ENCODE measurements around the gene MRPS10. TPM values are rescaled to one million over a fixed set of nuclear protein-coding genes. Genes with fewer than 3 reads are reported as not detected.

The MRPS10 gene
- total RNA-seq, 2 experiments from 2014 or later, result 17.1 to 18.4 TPM

DNA sequence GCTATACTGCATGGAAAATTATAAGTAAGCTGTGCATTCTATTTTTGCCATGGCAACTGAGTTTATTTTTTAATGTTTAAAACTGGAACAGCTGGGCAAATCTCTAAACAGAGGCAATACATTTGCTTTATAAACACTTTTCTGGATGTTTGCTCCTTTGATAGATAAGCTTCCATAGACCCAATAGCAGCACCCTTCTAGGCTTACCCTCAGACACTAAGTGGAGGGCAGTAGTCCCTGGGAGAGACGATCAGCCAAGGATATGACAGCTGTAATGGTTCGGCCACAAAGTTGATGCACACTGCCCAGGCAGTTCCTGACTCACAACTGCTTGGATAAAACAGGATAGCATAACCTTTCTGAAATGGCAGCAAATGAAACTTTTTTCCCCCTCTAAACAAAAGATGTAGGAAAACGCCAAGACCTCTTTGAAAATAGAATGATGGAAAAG, 8.5 kb upstream of the MRPS10 start:
- no peaks in the 10 kb centered on the region for H3K4me1 Mint-ChIP-seq (ENCODE audit: low read depth)
- H3K27me3 Mint-ChIP-seq, result no peaks in the 10 kb centered on the region
- H3K9me3 Mint-ChIP-seq, result no peaks in the 10 kb centered on the region
- no peak overlapping the region for H3K27ac Mint-ChIP-seq
- intact Hi-C loops (cut with DNase I, micrococcal nuclease), result no loop called here
- Histone ChIP-seq H3K9me3 (ENCODE audit: control insufficient read depth in 1 of 2, insufficient read depth in 1 of 2, low read length in 2 of 2) (no peaks in the 10 kb centered on the region), H3K27ac (ENCODE audit: low read depth in 1 of 2, low read length in 2 of 2) (no peak overlapping the region), H3K36me3 (ENCODE audit: insufficient read depth, low read length) (peaks cover 38% of the 10 kb centered on the region), H3K4me1 (ENCODE audit: insufficient read depth, low read length) (no peaks in the 10 kb centered on the region), H3K4me3 (ENCODE audit: low read length) (no peak overlapping the region), H3K27me3 (ENCODE audit: control insufficient read depth in 1 of 2, insufficient read depth in 2 of 2, low read length in 2 of 2) (no peaks in the 10 kb centered on the region)
- H3K4me3 Mint-ChIP-seq, result no peak overlapping the region
- TF ChIP-seq, protein P1, sequence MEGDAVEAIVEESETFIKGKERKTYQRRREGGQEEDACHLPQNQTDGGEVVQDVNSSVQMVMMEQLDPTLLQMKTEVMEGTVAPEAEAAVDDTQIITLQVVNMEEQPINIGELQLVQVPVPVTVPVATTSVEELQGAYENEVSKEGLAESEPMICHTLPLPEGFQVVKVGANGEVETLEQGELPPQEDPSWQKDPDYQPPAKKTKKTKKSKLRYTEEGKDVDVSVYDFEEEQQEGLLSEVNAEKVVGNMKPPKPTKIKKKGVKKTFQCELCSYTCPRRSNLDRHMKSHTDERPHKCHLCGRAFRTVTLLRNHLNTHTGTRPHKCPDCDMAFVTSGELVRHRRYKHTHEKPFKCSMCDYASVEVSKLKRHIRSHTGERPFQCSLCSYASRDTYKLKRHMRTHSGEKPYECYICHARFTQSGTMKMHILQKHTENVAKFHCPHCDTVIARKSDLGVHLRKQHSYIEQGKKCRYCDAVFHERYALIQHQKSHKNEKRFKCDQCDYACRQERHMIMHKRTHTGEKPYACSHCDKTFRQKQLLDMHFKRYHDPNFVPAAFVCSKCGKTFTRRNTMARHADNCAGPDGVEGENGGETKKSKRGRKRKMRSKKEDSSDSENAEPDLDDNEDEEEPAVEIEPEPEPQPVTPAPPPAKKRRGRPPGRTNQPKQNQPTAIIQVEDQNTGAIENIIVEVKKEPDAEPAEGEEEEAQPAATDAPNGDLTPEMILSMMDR (IDR thresholded peaks at IDR 0.05), result no peak
- no peak for ATAC-seq (ENCODE audit: poor library complexity)
- ChIA-PET CTCF (interaction anchor here (1.2 to 1.5 kb wide), 2 partner anchors 12 to 321 kb away, joined by 3 to 6 read pairs; no protein-coding TSS in a partner anchor), POLR2A (interaction anchor here (1.5 kb wide), 1 partner anchor 9 kb away, joined by 4 read pairs; the partner anchor contains the start of gene MRPS10)
- H3K36me3 Mint-ChIP-seq (ENCODE audit: low read depth), result peaks cover 37% of the 10 kb centered on the region
- DNase-seq, result no peak

DNA sequence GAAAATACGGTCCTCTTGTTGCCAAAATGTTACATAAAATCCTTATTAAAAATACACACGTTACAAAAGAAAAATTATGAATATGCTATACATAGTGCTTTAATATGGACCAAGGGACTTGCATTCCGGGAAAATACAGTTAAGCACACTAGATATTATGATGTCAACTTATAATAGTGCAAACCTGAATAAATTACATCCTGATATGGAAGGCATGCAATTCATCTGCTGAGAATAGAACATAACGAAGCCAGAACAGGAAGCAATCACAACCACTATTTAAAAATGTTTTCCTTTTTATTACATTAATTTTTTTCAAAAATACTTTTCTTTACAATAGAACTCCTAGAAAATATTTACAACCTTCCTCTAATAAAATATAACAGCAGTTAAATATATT, 7.8 kb upstream of the MRPS10 start:
- CTCF ChIA-PET, result interaction anchor here (1.2 to 1.5 kb wide), 2 partner anchors 11 to 322 kb away, joined by 3 to 6 read pairs; no protein-coding TSS in a partner anchor
- no peaks in the 10 kb centered on the region for H3K4me1 Mint-ChIP-seq (ENCODE audit: low read depth)
- no peak for DNase-seq
- peaks cover 36% of the 10 kb centered on the region for H3K36me3 Mint-ChIP-seq (ENCODE audit: low read depth)
- Histone ChIP-seq H3K27me3 (ENCODE audit: control insufficient read depth in 1 of 2, insufficient read depth in 2 of 2, low read length in 2 of 2) (no peaks in the 10 kb centered on the region), H3K27ac (ENCODE audit: low read depth in 1 of 2, low read length in 2 of 2) (no peak overlapping the region), H3K9me3 (ENCODE audit: control insufficient read depth in 1 of 2, insufficient read depth in 1 of 2, low read length in 2 of 2) (no peaks in the 10 kb centered on the region), H3K4me3 (ENCODE audit: low read length) (no peak overlapping the region), H3K36me3 (ENCODE audit: insufficient read depth, low read length) (peaks cover 31% of the 10 kb centered on the region), H3K4me1 (ENCODE audit: insufficient read depth, low read length) (no peaks in the 10 kb centered on the region)
- no peak overlapping the region for H3K4me3 Mint-ChIP-seq
- no peaks in the 10 kb centered on the region for H3K9me3 Mint-ChIP-seq
- no peaks in the 10 kb centered on the region for H3K27me3 Mint-ChIP-seq
- TF ChIP-seq, protein P1 (IDR thresholded peaks at IDR 0.05), result no peak
- POLR2A ChIA-PET, result interaction anchor here (1.5 kb wide), 1 partner anchor 8 kb away, joined by 4 read pairs; the partner anchor contains the start of gene MRPS10
- H3K27ac Mint-ChIP-seq, result no peak overlapping the region
- no peak for ATAC-seq (ENCODE audit: poor library complexity)
- intact Hi-C loops (cut with DNase I, micrococcal nuclease), result no loop called here

DNA sequence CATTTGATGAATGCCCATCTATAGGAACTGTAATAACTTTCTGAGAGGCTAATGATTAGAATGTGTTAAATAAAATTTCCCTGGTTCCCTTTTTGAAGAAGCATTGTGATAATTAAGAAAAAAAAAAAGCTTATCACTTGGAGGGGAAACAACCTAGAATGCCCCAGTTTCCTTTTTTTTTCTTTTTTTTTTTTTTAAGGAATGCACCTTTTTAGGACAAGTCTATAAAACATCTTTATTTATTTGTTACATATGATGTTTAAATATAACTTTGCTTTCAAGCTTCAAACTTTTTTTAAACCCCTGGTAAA, 7.3 kb upstream of the MRPS10 start:
- TF ChIP-seq, protein P1 (IDR thresholded peaks at IDR 0.05), result no peak
- Mint-ChIP-seq H3K27ac (no peak overlapping the region), H3K9me3 (no peaks in the 10 kb centered on the region), H3K27me3 (no peaks in the 10 kb centered on the region), H3K36me3 (ENCODE audit: low read depth) (peaks cover 31% of the 10 kb centered on the region), H3K4me3 (no peak overlapping the region), H3K4me1 (ENCODE audit: low read depth) (no peaks in the 10 kb centered on the region)
- Histone ChIP-seq H3K27ac (ENCODE audit: low read depth in 1 of 2, low read length in 2 of 2) (no peak overlapping the region), H3K4me1 (ENCODE audit: insufficient read depth, low read length) (no peaks in the 10 kb centered on the region), H3K27me3 (ENCODE audit: control insufficient read depth in 1 of 2, insufficient read depth in 2 of 2, low read length in 2 of 2) (no peaks in the 10 kb centered on the region), H3K36me3 (ENCODE audit: insufficient read depth, low read length) (peaks cover 27% of the 10 kb centered on the region), H3K9me3 (ENCODE audit: control insufficient read depth in 1 of 2, insufficient read depth in 1 of 2, low read length in 2 of 2) (no peaks in the 10 kb centered on the region), H3K4me3 (ENCODE audit: low read length) (no peak overlapping the region)
- no peak for ATAC-seq (ENCODE audit: poor library complexity)
- intact Hi-C loops (cut with DNase I, micrococcal nuclease), result no loop called here
- DNase-seq, result no peak
- CTCF ChIA-PET, result interaction anchor here (1.2 to 1.5 kb wide), 2 partner anchors 10 to 323 kb away, joined by 3 to 6 read pairs; no protein-coding TSS in a partner anchor
- POLR2A ChIA-PET, result no interaction called here
